HepG2 (cell line): ENCODE measurements around the gene SLC51B. TPM values are rescaled to one million over a fixed set of nuclear protein-coding genes. Genes with fewer than 3 reads are reported as not detected.
A peak's percentile ranks its signal among the peaks of the same experiment; 100 is the strongest.

Experiments used
- ATAC-seq: fragments of 200-7000 bp; cut with Tn5 transposase; 3 replicates; pipeline ENCODE4 v1.9.1; 2020; ENCODE audit warnings: mild to moderate bottlenecking, moderate library complexity
- BruUV-seq: library from RNA; stranded (reverse); fragments of 400-500 nt; replicated peaks from 2 replicates; lab custom pipeline; 2021; lab: Mats Ljungman, UMichigan
- CTCF ChIA-PET: fragments of 300-600 bp; formaldehyde crosslinking; extraction: SDS; loops from one replicate; lab custom pipeline; 2021; ENCODE audit warnings: low total read pairs, inconsistent platforms, low intra/inter-chr PET ratio; lab: Yijun Ruan, JAX
- POLR2A ChIA-PET: fragments of 350-600 bp; sonication (Branson Sonifier 250); formaldehyde crosslinking; loops from one replicate; lab custom pipeline; 2020; ENCODE audit warnings: antibody characterized with exemption, inconsistent platforms; lab: Yijun Ruan, JAX
- DNase-seq: peaks from one replicate; pipeline ENCODE4 v3.0.0-alpha.2; 2015; ENCODE audit warnings: low spot score
- FAIRE-seq: peaks from 3 replicates; lab custom pipeline; 2011; peaks lifted over from hg19 to GRCh38; lab: Jason Lieb, UNC
- H2AFZ ChIP-seq: one replicate; pipeline ENCODE4 v1.6.1; 2011; ENCODE audit warnings: low read length, inconsistent platforms
- H3K27ac ChIP-seq: fragments of 300-600 bp; 3 replicates; pipeline ENCODE4 v1.8.0; 2011; ENCODE audit warnings: mixed run types, mild to moderate bottlenecking, mixed read lengths, low read length, inconsistent platforms; ENCODE audit not compliant: insufficient read depth; ENCODE audit errors: extremely low read length
- H3K27me3 ChIP-seq, 2 experiments: fragments of 200-600 bp in 1 of 2; 2 replicates in 1 of 2; 3 replicates in 1 of 2; pipeline versions ENCODE4 v1.6.0 to v1.8.0; 2011; ENCODE audit warnings: low read length in 2 of 2, mild to moderate bottlenecking in 2 of 2, moderate library complexity in 2 of 2, inconsistent platforms in 1 of 2; ENCODE audit not compliant: insufficient read depth in 2 of 2, control insufficient read depth in 1 of 2
- H3K36me3 ChIP-seq, 2 experiments: fragments of 200-600 bp in 1 of 2; replicated peaks in 1 of 2; 2 replicates in 1 of 2; 3 replicates in 1 of 2; pipeline versions ENCODE4 v1.5.1 to v1.8.0; 2011; ENCODE audit warnings: low read length in 2 of 2, inconsistent platforms in 1 of 2; ENCODE audit not compliant: insufficient read depth in 2 of 2, control insufficient read depth in 1 of 2
- H3K4me1 ChIP-seq: 2 replicates; pipeline ENCODE4 v1.5.1; 2012; ENCODE audit warnings: low read length, inconsistent platforms; ENCODE audit not compliant: insufficient read depth
- H3K4me2 ChIP-seq: 2 replicates; pipeline ENCODE4 v1.6.0; 2011; ENCODE audit warnings: low read depth, low read length, inconsistent platforms
- H3K4me3 ChIP-seq, 3 experiments: fragments of 200-600 bp in 1 of 3; sonication (generic), shearing (Covaris generic) in 1 of 3; replicated peaks in 1 of 3; 2 replicates each; pipeline ENCODE4 v1.5.1; 2011 to 2016; ENCODE audit warnings: low read length in 3 of 3, inconsistent platforms in 2 of 3, low read depth in 2 of 3, mild to moderate bottlenecking in 2 of 3, control low read depth in 1 of 3, mixed read lengths in 1 of 3; ENCODE audit not compliant: insufficient read depth in 1 of 3
- H3K79me2 ChIP-seq: one replicate; pipeline ENCODE4 v1.6.1; 2011; ENCODE audit warnings: low read length, inconsistent platforms; ENCODE audit not compliant: insufficient read depth
- H3K9ac ChIP-seq: 2 replicates; pipeline ENCODE4 v1.6.0; 2011; ENCODE audit warnings: mild to moderate bottlenecking, low read depth, low read length, inconsistent platforms; ENCODE audit not compliant: insufficient read depth
- H3K9me3 ChIP-seq: 2 replicates; pipeline ENCODE4 v1.5.1; 2012; ENCODE audit warnings: mild to moderate bottlenecking, low read length
- H4K20me1 ChIP-seq: 2 replicates; pipeline ENCODE4 v1.6.0; 2011; ENCODE audit warnings: inconsistent platforms, mild to moderate bottlenecking, low read length, moderate library complexity; ENCODE audit not compliant: insufficient read depth
- BCL3 ChIP-seq: sonication (generic); formaldehyde crosslinking; IDR thresholded peaks from 2 replicates; pipeline ENCODE4 v1.5.1; 2020; ENCODE audit warnings: mild to moderate bottlenecking, missing genetic modification reagents, moderate library complexity
- DNMT3B ChIP-seq: conservative IDR thresholded peaks from 2 replicates; pipeline ENCODE4 v1.6.1; 2016; ENCODE audit warnings: missing biosample characterization, control low read depth
- HMG20A ChIP-seq: IDR thresholded peaks from 2 replicates; pipeline ENCODE4 v1.6.1; 2016; ENCODE audit warnings: borderline replicate concordance
- MIXL1 ChIP-seq: IDR thresholded peaks from 2 replicates; pipeline ENCODE4 v1.6.1; 2016
- ZNF264 ChIP-seq: sonication (generic); formaldehyde crosslinking; IDR thresholded peaks from 2 replicates; pipeline ENCODE4 v1.4.0; 2020; ENCODE audit warnings: missing genetic modification reagents
- ZNF749 ChIP-seq: sonication (generic); formaldehyde crosslinking; IDR thresholded peaks from 2 replicates; pipeline ENCODE4 v1.8.0; 2022; ENCODE audit warnings: mild to moderate bottlenecking, missing genetic modification reagents, moderate library complexity, borderline replicate concordance
- WGBS: methylation state at CpG from one replicate; pipeline ENCODE4 v1.1.6; 2017; ENCODE audit warnings: low lambda C conversion rate; 5-methylcytosine and 5-hydroxymethylcytosine counted together
- in situ Hi-C: cut with HindIII; loops from 2 replicates; pipeline ENCODE4 v1.10.0; 2017; ENCODE audit warnings: low pct_unique_long_range_greater_than_20kb; ENCODE audit not compliant: extremely low pct_ligation_motif_present
- intact Hi-C: fragments of 100-400 bp; cut with micrococcal nuclease; formaldehyde crosslinking; loops from one replicate; pipeline ENCODE4 v1.10.0; 2022; ENCODE audit not compliant: unreplicated experiment
- polyA plus RNA-seq, 8 experiments: library from polyadenylated mRNA; depleted of rRNA in 3 of 8; stranded (reverse) in 7 of 8; unstranded in 1 of 8; fragments of >200 nt; fragmentation: Illumina TruSeq in 4 of 8; extraction: Trizol in 4 of 8; gene quantifications; 2 replicates each; pipeline versions ENCODE4 v1.2.1 to v1.2.3, GENCODE V29; 2011 to 2016; ENCODE audit warnings: low read depth in 4 of 8, missing spikeins in 1 of 8, mixed read lengths in 1 of 8; ENCODE audit not compliant: insufficient read depth in 1 of 8
- total RNA-seq, 5 experiments: library from RNA; depleted of rRNA; stranded (reverse); fragments of >200 nt; fragmentation: Illumina TruSeq; extraction: Trizol; gene quantifications; 2 replicates each; pipeline ENCODE4 v1.2.3, GENCODE V29; 2016; ENCODE audit warnings: low read depth in 1 of 5
- TF ChIP-seq, protein P1 (sequence below): sonication (generic); formaldehyde crosslinking; IDR thresholded peaks from 2 replicates; pipeline ENCODE4 v1.4.0; 2020; ENCODE audit warnings: mild to moderate bottlenecking, missing genetic modification reagents
- TF ChIP-seq, protein P2 (sequence below): sonication (generic); formaldehyde crosslinking; IDR thresholded peaks from 2 replicates; pipeline ENCODE4 v1.4.0; 2020; ENCODE audit warnings: mild to moderate bottlenecking, missing genetic modification reagents

Gene SLC51B
- total and polyA plus RNA-seq, 2 of the 13 experiments (the other 11 are each of a cell fraction or from before 2014, with no cell fraction given) = 14.9 to 17.1 TPM

DNA sequence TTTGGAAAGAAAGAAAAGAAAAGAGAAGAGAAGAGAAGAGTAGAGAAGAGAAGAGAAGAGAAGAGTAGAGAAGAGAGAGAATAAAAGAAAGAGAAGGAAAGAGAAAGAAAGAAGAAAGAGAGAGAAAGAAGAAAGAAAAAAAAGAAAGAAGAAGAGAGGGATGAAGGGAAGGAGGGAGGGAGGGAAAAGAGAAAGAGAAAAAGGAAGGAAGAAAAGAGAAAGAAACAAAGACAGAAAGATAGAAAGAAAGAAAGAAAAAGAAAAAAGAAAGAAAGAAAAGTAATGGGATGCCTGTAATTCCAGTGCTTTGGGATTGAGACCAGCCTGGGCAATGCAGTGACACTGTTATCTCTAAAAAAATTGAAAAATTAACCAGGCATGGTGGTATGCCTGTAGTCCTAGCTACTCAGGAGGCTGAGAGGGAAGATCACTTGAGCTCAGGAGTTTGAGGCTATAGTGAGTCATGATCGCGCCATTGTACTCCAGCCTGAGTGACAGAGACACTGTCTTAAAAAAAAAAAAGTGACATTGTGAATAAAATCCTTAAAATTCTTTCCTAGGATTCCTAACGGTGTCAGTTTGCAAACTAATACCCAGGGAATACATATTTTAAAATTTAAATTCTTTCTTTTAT lies 20.9 kb downstream of the SLC51B start:
- H2AFZ ChIP-seq = no peak overlapping the region
- H3K79me2 ChIP-seq = no peaks in the 10 kb centered on the region
- no peak overlapping the region for H3K4me3 ChIP-seq
- no peak overlapping the region for H3K9ac ChIP-seq
- no TSS peak for BruUV-seq
- H3K27me3 ChIP-seq = peaks cover 1 to 23% of the 10 kb centered on the region in 2 experiments; a peak in 4 of 5 replicates
- ChIA-PET POLR2A (no interaction called here), CTCF (no interaction called here)
- in situ Hi-C loops (no loop called here), intact Hi-C loops (no loop called here)
- no peak overlapping the region for H3K4me2 ChIP-seq
- no peaks in the 10 kb centered on the region for H3K9me3 ChIP-seq
- TF ChIP-seq, protein P1, sequence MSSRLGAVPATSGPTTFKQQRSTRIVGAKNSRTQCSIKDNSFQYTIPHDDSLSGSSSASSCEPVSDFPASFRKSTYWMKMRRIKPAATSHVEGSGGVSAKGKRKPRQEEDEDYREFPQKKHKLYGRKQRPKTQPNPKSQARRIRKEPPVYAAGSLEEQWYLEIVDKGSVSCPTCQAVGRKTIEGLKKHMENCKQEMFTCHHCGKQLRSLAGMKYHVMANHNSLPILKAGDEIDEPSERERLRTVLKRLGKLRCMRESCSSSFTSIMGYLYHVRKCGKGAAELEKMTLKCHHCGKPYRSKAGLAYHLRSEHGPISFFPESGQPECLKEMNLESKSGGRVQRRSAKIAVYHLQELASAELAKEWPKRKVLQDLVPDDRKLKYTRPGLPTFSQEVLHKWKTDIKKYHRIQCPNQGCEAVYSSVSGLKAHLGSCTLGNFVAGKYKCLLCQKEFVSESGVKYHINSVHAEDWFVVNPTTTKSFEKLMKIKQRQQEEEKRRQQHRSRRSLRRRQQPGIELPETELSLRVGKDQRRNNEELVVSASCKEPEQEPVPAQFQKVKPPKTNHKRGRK (CRISPR knock-in tag) = peak; percentile 79; the same call in 1 of the 2 replicates
- no peak for TF ChIP-seq ZNF749 (CRISPR knock-in tag)
- ATAC-seq (no peak), FAIRE-seq (no peak), DNase-seq (no peak)
- WGBS = 63% methylated on average over 3 of the region's 3 CpGs
- no peak overlapping the region for H3K27ac ChIP-seq
- H3K36me3 ChIP-seq = no peaks in the 10 kb centered on the region
- peaks cover 50% of the 10 kb centered on the region for H3K4me1 ChIP-seq
- H4K20me1 ChIP-seq = no peaks in the 10 kb centered on the region

GRCh38 chr15:65066635-65067316 lies 21.6 kb downstream of the SLC51B start:
- Histone ChIP-seq H3K79me2 (no peaks in the 10 kb centered on the region), H3K9me3 (no peaks in the 10 kb centered on the region), H3K36me3 (no peaks in the 10 kb centered on the region), H3K27me3 (peaks cover 1 to 23% of the 10 kb centered on the region in 2 experiments; a peak in 4 of 5 replicates), H3K4me2 (no peak overlapping the region), H3K4me3 (no peak overlapping the region), H3K27ac (no peak overlapping the region), H2AFZ (no peak overlapping the region), H4K20me1 (no peaks in the 10 kb centered on the region), H3K4me1 (peaks cover 44% of the 10 kb centered on the region), H3K9ac (no peak overlapping the region)
- ATAC-seq (no peak), FAIRE-seq (no peak), DNase-seq (no peak)
- 39% methylated on average over 9 of the region's 9 CpGs for WGBS
- BruUV-seq = no TSS peak
- ChIA-PET POLR2A (no interaction called here), CTCF (no interaction called here)
- intact Hi-C loops (no loop called here), in situ Hi-C loops (no loop called here)
- TF ChIP-seq MIXL1 (CRISPR knock-in tag) (no peak), HMG20A (CRISPR knock-in tag) (no peak), ZNF264 (no peak), BCL3 (CRISPR knock-in tag) (no peak), DNMT3B (CRISPR knock-in tag) (no peak)
- TF ChIP-seq, protein P2, sequence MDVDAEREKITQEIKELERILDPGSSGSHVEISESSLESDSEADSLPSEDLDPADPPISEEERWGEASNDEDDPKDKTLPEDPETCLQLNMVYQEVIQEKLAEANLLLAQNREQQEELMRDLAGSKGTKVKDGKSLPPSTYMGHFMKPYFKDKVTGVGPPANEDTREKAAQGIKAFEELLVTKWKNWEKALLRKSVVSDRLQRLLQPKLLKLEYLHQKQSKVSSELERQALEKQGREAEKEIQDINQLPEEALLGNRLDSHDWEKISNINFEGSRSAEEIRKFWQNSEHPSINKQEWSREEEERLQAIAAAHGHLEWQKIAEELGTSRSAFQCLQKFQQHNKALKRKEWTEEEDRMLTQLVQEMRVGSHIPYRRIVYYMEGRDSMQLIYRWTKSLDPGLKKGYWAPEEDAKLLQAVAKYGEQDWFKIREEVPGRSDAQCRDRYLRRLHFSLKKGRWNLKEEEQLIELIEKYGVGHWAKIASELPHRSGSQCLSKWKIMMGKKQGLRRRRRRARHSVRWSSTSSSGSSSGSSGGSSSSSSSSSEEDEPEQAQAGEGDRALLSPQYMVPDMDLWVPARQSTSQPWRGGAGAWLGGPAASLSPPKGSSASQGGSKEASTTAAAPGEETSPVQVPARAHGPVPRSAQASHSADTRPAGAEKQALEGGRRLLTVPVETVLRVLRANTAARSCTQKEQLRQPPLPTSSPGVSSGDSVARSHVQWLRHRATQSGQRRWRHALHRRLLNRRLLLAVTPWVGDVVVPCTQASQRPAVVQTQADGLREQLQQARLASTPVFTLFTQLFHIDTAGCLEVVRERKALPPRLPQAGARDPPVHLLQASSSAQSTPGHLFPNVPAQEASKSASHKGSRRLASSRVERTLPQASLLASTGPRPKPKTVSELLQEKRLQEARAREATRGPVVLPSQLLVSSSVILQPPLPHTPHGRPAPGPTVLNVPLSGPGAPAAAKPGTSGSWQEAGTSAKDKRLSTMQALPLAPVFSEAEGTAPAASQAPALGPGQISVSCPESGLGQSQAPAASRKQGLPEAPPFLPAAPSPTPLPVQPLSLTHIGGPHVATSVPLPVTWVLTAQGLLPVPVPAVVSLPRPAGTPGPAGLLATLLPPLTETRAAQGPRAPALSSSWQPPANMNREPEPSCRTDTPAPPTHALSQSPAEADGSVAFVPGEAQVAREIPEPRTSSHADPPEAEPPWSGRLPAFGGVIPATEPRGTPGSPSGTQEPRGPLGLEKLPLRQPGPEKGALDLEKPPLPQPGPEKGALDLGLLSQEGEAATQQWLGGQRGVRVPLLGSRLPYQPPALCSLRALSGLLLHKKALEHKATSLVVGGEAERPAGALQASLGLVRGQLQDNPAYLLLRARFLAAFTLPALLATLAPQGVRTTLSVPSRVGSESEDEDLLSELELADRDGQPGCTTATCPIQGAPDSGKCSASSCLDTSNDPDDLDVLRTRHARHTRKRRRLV = no peak
